OCI-LY3 (cell line): ENCODE results near the gene CBR3.

Experiments
- H2AFZ ChIP-seq: fragments of 200-600, 300-600 bp; shearing (Covaris generic); 2 replicates; pipeline ENCODE4 v1.6.0; 2014; ENCODE audit warnings: antibody characterized with exemption, low read depth, low read length
- H3K27ac ChIP-seq: fragments of 200-600, 300-600 bp; sonication (generic); 2 replicates; pipeline ENCODE4 v1.5.1; 2014; ENCODE audit warnings: mild to moderate bottlenecking, low read length, moderate library complexity, mixed read lengths
- H3K27me3 ChIP-seq: fragments of 200-600, 300-600 bp; sonication (generic); 2 replicates; pipeline ENCODE4 v1.6.1; 2014; ENCODE audit warnings: low read depth, low read length, mixed read lengths
- H3K36me3 ChIP-seq: fragments of 200-600, 300-600 bp; sonication (generic); replicated peaks from 2 replicates; pipeline ENCODE3; 2014; ENCODE audit warnings: low read depth, low read length, mixed read lengths
- H3K4me1 ChIP-seq: fragments of 300-600, 200-600 bp; sonication (generic); 2 replicates; pipeline ENCODE4 v1.6.1; 2014; ENCODE audit warnings: low read length, mixed read lengths
- H3K4me2 ChIP-seq: fragments of 200-600, 300-600 bp; sonication (generic); 2 replicates; pipeline ENCODE4 v1.6.1; 2014; ENCODE audit warnings: low read length, mixed read lengths
- H3K4me3 ChIP-seq: fragments of 300-600, 200-600 bp; sonication (generic); 2 replicates; pipeline ENCODE4 v1.5.1; 2014; ENCODE audit warnings: antibody characterized with exemption, mild to moderate bottlenecking, low read length, moderate library complexity
- H3K79me2 ChIP-seq: fragments of 300-600, 200-600 bp; shearing (Covaris generic); 2 replicates; pipeline ENCODE4 v1.6.1; 2014; ENCODE audit warnings: mild to moderate bottlenecking, low read length, mixed read lengths
- H3K9ac ChIP-seq: fragments of 300-600, 200-600 bp; shearing (Covaris generic); 2 replicates; pipeline ENCODE4 v1.6.0; 2014; ENCODE audit warnings: mild to moderate bottlenecking, low read length, moderate library complexity
- H3K9me3 ChIP-seq: fragments of 200-600, 300-600 bp; shearing (Covaris generic); 2 replicates; pipeline ENCODE4 v1.6.1; 2014; ENCODE audit warnings: low read length, mixed read lengths; ENCODE audit not compliant: insufficient read depth
- H4K20me1 ChIP-seq: fragments of 200-600, 300-600 bp; sonication (generic); 2 replicates; pipeline ENCODE4 v1.6.1; 2016; ENCODE audit warnings: low read length, mixed read lengths; ENCODE audit not compliant: insufficient read depth
- EZH2phosphoT487 ChIP-seq: fragments of 200-600 bp; shearing (Covaris generic); IDR thresholded peaks from 2 replicates; pipeline ENCODE4 v1.6.1; 2018; ENCODE audit warnings: antibody characterized with exemption, mixed run types, low read depth
- TF ChIP-seq, protein P1 (sequence below): fragments of 200-600, 300-600 bp; sonication (generic); IDR thresholded peaks from 2 replicates; pipeline ENCODE4 v1.5.1; 2014; ENCODE audit warnings: antibody characterized with exemption, low read length, low read depth

The CBR3 gene

GRCh38 chr21:36194024-36194423 lies 59.1 kb downstream of the CBR3 start:
- Histone ChIP-seq H3K36me3 (no peaks in the 10 kb centered on the region), H3K4me1 (no peaks in the 10 kb centered on the region), H2AFZ (no peak overlapping the region), H3K4me2 (no peak overlapping the region), H3K79me2 (no peaks in the 10 kb centered on the region), H4K20me1 (no peaks in the 10 kb centered on the region), H3K4me3 (no peak overlapping the region), H3K27me3 (no peaks in the 10 kb centered on the region), H3K9ac (no peak overlapping the region), H3K27ac (no peak overlapping the region), H3K9me3 (no peaks in the 10 kb centered on the region)
- TF ChIP-seq, protein P1, sequence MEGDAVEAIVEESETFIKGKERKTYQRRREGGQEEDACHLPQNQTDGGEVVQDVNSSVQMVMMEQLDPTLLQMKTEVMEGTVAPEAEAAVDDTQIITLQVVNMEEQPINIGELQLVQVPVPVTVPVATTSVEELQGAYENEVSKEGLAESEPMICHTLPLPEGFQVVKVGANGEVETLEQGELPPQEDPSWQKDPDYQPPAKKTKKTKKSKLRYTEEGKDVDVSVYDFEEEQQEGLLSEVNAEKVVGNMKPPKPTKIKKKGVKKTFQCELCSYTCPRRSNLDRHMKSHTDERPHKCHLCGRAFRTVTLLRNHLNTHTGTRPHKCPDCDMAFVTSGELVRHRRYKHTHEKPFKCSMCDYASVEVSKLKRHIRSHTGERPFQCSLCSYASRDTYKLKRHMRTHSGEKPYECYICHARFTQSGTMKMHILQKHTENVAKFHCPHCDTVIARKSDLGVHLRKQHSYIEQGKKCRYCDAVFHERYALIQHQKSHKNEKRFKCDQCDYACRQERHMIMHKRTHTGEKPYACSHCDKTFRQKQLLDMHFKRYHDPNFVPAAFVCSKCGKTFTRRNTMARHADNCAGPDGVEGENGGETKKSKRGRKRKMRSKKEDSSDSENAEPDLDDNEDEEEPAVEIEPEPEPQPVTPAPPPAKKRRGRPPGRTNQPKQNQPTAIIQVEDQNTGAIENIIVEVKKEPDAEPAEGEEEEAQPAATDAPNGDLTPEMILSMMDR, result no peak

- H2AFZ ChIP-seq, result no peak overlapping the region
- H3K4me1 ChIP-seq, result no peaks in the 10 kb centered on the region
- no peak overlapping the region for H3K27ac ChIP-seq
- no peaks in the 10 kb centered on the region for H4K20me1 ChIP-seq
- H3K36me3 ChIP-seq, result no peaks in the 10 kb centered on the region
- no peaks in the 10 kb centered on the region for H3K9me3 ChIP-seq
- TF ChIP-seq EZH2phosphoT487, result no peak
- TF ChIP-seq, protein P1, result no peak
- H3K27me3 ChIP-seq, result no peaks in the 10 kb centered on the region
- H3K9ac ChIP-seq, result no peak overlapping the region
- H3K4me2 ChIP-seq, result no peak overlapping the region
- H3K4me3 ChIP-seq, result no peak overlapping the region
- no peaks in the 10 kb centered on the region for H3K79me2 ChIP-seq
Observed at GRCh38 chr21:36195613-36196012, 60.7 kb downstream of the CBR3 start.
